ENCODE measurements around the gene CYP3A5.
"Not testable (repeated sequence)": the region's sequence is repeated elsewhere in the genome, so short reads cannot be mapped to it uniquely, and the experiment has no call there.

The CYP3A5 gene

DNA sequence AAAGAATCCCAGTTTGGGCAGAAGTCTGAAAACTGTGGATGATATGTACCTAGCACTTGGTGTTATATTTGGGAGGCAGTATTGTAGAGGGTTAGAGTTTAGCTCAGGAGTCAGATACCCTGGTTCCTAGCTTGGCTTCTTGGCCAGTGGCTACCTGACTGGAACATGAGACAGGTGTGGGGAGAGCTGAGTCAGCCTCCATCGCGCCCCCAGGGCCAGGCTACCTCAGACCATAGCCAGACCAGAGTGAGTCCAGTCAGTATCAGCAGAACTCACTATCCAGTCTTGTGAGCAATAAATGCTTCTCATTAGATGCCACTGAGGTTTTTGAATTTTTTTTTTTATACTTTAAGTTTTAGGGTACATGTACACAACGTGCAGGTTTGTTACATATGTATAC lies 26.0 kb downstream of the CYP3A5 start:
- H3K36me3 ChIP-seq (ENCODE audit: control insufficient read depth in 1 of 2, insufficient read depth in 2 of 2, low read depth in 1 of 2, low read length in 2 of 2): peaks cover 0 to 5% of the 10 kb centered on the region in 2 experiments

DNA sequence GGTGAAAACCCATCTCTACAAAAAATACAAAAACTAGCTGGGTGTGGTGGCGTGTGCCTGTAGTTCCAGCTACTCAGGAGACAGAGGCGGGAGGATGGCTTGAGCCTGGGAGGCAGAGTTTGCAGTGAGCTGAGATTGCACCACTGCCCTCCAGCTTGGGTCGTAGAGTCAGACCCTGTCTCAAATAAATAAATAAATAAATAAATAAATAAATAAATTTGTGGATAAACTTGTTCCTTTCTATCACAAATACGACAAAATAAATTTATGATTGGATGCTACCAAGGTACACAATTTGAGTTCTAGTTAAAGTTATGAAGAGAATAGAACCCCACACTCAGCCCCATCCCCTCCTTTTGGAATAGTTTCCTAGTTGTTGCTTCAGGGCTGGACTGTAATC lies 26.5 kb downstream of the CYP3A5 start:
- not testable (repeated sequence) for H3K36me3 ChIP-seq (ENCODE audit: control insufficient read depth in 1 of 2, insufficient read depth in 2 of 2, low read depth in 1 of 2, low read length in 2 of 2); H2BK5ac ChIP-seq (ENCODE audit: low read depth, low read length, poor library complexity, severe bottlenecking); H3K14ac ChIP-seq (ENCODE audit: low read length in 2 of 2); H3K4ac ChIP-seq (ENCODE audit: low read depth in 1 of 2, low read length in 2 of 2); DNase-seq; H3K9me3 ChIP-seq (ENCODE audit: control insufficient read depth, low read length); H3K18ac ChIP-seq (ENCODE audit: low read depth in 1 of 2, low read length in 2 of 2); H3K79me1 ChIP-seq (replicated peaks; ENCODE audit: low read length, poor library complexity, severe bottlenecking); H3K27ac ChIP-seq (ENCODE audit: low read length, poor library complexity, severe bottlenecking); H2AFZ ChIP-seq (ENCODE audit: low read depth, low read length); H2AK5ac ChIP-seq (ENCODE audit: low read length, severe bottlenecking); H3K4me1 ChIP-seq (ENCODE audit: control insufficient read depth, insufficient read depth, low read depth, low read length); H2BK12ac ChIP-seq (ENCODE audit: low read length in 2 of 2); H3K4me3 ChIP-seq (ENCODE audit: insufficient read depth in 1 of 2, low read depth in 1 of 2, low read length in 2 of 2); H3K4me2 ChIP-seq (ENCODE audit: low read length, poor library complexity, severe bottlenecking); H3K9ac ChIP-seq (ENCODE audit: low read length); H2BK15ac ChIP-seq (ENCODE audit: low read depth, poor library complexity, severe bottlenecking); H3K23ac ChIP-seq (ENCODE audit: low read length in 2 of 2); H4K8ac ChIP-seq (ENCODE audit: low read length); H3K27me3 ChIP-seq (ENCODE audit: control insufficient read depth in 1 of 2, insufficient read depth in 1 of 2, low read length in 2 of 2); H2BK120ac ChIP-seq (ENCODE audit: low read depth, low read length); H4K91ac ChIP-seq (ENCODE audit: low read length)
- WGBS: no CpG with 5 or more reads among the region's 4 CpGs

More for the DNA sequence above, 26.0 kb downstream of the CYP3A5 start:
- Histone ChIP-seq H2BK120ac (ENCODE audit: low read depth, low read length) (no peak overlapping the region), H3K18ac (ENCODE audit: low read depth in 1 of 2, low read length in 2 of 2) (no peak overlapping the region), H3K9me3 (ENCODE audit: control insufficient read depth, low read length) (no peaks in the 10 kb centered on the region), H3K4me1 (ENCODE audit: control insufficient read depth, insufficient read depth, low read depth, low read length) (no peaks in the 10 kb centered on the region), H2BK5ac (ENCODE audit: low read depth, low read length, poor library complexity, severe bottlenecking) (no peak overlapping the region), H3K27me3 (ENCODE audit: control insufficient read depth in 1 of 2, insufficient read depth in 1 of 2, low read length in 2 of 2) (no peaks in the 10 kb centered on the region), H3K27ac (ENCODE audit: low read length, poor library complexity, severe bottlenecking) (no peak overlapping the region), H2BK12ac (ENCODE audit: low read length in 2 of 2) (no peak overlapping the region), H3K9ac (ENCODE audit: low read length) (no peak overlapping the region), H4K91ac (ENCODE audit: low read length) (no peak overlapping the region), H2AK5ac (ENCODE audit: low read length, severe bottlenecking) (no peak overlapping the region), H3K4me3 (ENCODE audit: insufficient read depth in 1 of 2, low read depth in 1 of 2, low read length in 2 of 2) (no peak overlapping the region), H4K8ac (ENCODE audit: low read length) (no peak overlapping the region), H3K14ac (ENCODE audit: low read length in 2 of 2) (peak overlapping the region in 1 of 2 experiments; percentile 65), H3K4ac (ENCODE audit: low read depth in 1 of 2, low read length in 2 of 2) (no peak overlapping the region), H3K4me2 (ENCODE audit: low read length, poor library complexity, severe bottlenecking) (no peak overlapping the region), H3K79me1 (replicated peaks; ENCODE audit: low read length, poor library complexity, severe bottlenecking) (peaks cover 4% of the 10 kb centered on the region), H2AFZ (ENCODE audit: low read depth, low read length) (no peak overlapping the region), H2BK15ac (ENCODE audit: low read depth, poor library complexity, severe bottlenecking) (no peak overlapping the region), H3K23ac (ENCODE audit: low read length in 2 of 2) (no peak overlapping the region)
- 94% methylated on average over 3 of the region's 3 CpGs for WGBS
- DNase-seq: no peak

DNA sequence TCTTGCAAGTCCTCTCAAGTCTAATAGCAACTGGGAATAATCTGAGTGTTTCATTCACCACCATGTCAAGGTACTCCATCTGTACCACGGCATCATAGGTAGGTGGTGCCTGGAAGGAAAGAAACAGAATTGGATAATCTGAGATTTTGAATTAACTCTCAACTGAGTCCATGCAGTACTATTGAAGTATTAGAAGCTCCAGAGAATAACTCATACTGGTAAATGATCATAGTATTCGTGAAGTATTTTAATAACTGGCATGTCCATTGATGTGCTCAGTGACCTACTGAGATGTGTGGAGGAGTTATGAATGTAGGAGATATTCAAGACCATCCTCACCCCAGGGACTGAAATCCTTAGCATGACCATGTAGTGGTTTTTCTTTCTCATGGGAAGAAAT lies 27.1 kb downstream of the CYP3A5 start:
- H3K36me3 ChIP-seq (ENCODE audit: control insufficient read depth in 1 of 2, insufficient read depth in 2 of 2, low read depth in 1 of 2, low read length in 2 of 2): peaks cover 0 to 9% of the 10 kb centered on the region in 2 experiments
- H3K9ac ChIP-seq (ENCODE audit: low read length): no peak overlapping the region
- H2BK15ac ChIP-seq (ENCODE audit: low read depth, poor library complexity, severe bottlenecking): no peak overlapping the region
- H3K18ac ChIP-seq (ENCODE audit: low read depth in 1 of 2, low read length in 2 of 2): no peak overlapping the region
- H3K27me3 ChIP-seq (ENCODE audit: control insufficient read depth in 1 of 2, insufficient read depth in 1 of 2, low read length in 2 of 2): no peaks in the 10 kb centered on the region
- H2AK5ac ChIP-seq (ENCODE audit: low read length, severe bottlenecking): no peak overlapping the region
- no peak overlapping the region for H3K14ac ChIP-seq (ENCODE audit: low read length in 2 of 2)
- no peak overlapping the region for H2AFZ ChIP-seq (ENCODE audit: low read depth, low read length)
- H3K4me3 ChIP-seq (ENCODE audit: insufficient read depth in 1 of 2, low read depth in 1 of 2, low read length in 2 of 2): no peak overlapping the region
- H3K23ac ChIP-seq (ENCODE audit: low read length in 2 of 2): no peak overlapping the region
- H3K79me1 ChIP-seq (replicated peaks; ENCODE audit: low read length, poor library complexity, severe bottlenecking): peaks cover 4% of the 10 kb centered on the region
- H4K8ac ChIP-seq (ENCODE audit: low read length): no peak overlapping the region
- H3K27ac ChIP-seq (ENCODE audit: low read length, poor library complexity, severe bottlenecking): no peak overlapping the region
- no peak overlapping the region for H2BK12ac ChIP-seq (ENCODE audit: low read length in 2 of 2)
- H3K9me3 ChIP-seq (ENCODE audit: control insufficient read depth, low read length): no peaks in the 10 kb centered on the region
- H4K91ac ChIP-seq (ENCODE audit: low read length): no peak overlapping the region
- no peak overlapping the region for H2BK120ac ChIP-seq (ENCODE audit: low read depth, low read length)
- DNase-seq: no peak
- H3K4ac ChIP-seq (ENCODE audit: low read depth in 1 of 2, low read length in 2 of 2): no peak overlapping the region
- no peaks in the 10 kb centered on the region for H3K4me1 ChIP-seq (ENCODE audit: control insufficient read depth, insufficient read depth, low read depth, low read length)
- 92% methylated on average over 2 of the region's 2 CpGs for WGBS
- H3K4me2 ChIP-seq (ENCODE audit: low read length, poor library complexity, severe bottlenecking): no peak overlapping the region
- no peak overlapping the region for H2BK5ac ChIP-seq (ENCODE audit: low read depth, low read length, poor library complexity, severe bottlenecking)

DNA sequence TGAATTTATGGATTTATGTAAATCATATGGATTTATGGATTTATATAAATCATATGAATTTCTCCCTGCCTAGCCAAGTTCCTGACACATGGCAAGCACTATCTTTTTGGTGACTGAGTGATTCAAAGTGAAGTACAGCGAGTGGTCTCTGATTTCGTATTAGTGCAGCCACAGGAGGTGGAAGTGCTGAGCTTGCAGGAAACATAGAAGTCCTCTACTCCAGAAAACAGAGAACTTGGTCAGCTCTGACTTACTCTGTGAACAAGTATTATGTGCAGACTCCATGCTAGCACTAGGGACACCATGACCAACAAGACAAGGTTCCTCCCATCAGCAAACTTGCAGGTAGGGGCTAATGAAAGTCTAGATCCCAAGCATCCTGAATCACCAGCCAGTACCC lies 28.5 kb downstream of the CYP3A5 start:
- no peak for DNase-seq
- Histone ChIP-seq H2AFZ (ENCODE audit: low read depth, low read length) (no peak overlapping the region), H3K18ac (ENCODE audit: low read depth in 1 of 2, low read length in 2 of 2) (no peak overlapping the region), H4K91ac (ENCODE audit: low read length) (no peak overlapping the region), H3K4me1 (ENCODE audit: control insufficient read depth, insufficient read depth, low read depth, low read length) (no peaks in the 10 kb centered on the region), H3K4me3 (ENCODE audit: insufficient read depth in 1 of 2, low read depth in 1 of 2, low read length in 2 of 2) (no peak overlapping the region), H3K27me3 (ENCODE audit: control insufficient read depth in 1 of 2, insufficient read depth in 1 of 2, low read length in 2 of 2) (no peaks in the 10 kb centered on the region), H3K79me1 (replicated peaks; ENCODE audit: low read length, poor library complexity, severe bottlenecking) (peaks cover 4% of the 10 kb centered on the region), H3K14ac (ENCODE audit: low read length in 2 of 2) (no peak overlapping the region), H2BK12ac (ENCODE audit: low read length in 2 of 2) (no peak overlapping the region), H3K4ac (ENCODE audit: low read depth in 1 of 2, low read length in 2 of 2) (no peak overlapping the region), H3K9ac (ENCODE audit: low read length) (no peak overlapping the region), H3K36me3 (ENCODE audit: control insufficient read depth in 1 of 2, insufficient read depth in 2 of 2, low read depth in 1 of 2, low read length in 2 of 2) (peaks cover 0 to 9% of the 10 kb centered on the region in 2 experiments), H3K9me3 (ENCODE audit: control insufficient read depth, low read length) (no peaks in the 10 kb centered on the region), H2BK120ac (ENCODE audit: low read depth, low read length) (no peak overlapping the region), H4K8ac (ENCODE audit: low read length) (no peak overlapping the region), H3K23ac (ENCODE audit: low read length in 2 of 2) (no peak overlapping the region), H2BK15ac (ENCODE audit: low read depth, poor library complexity, severe bottlenecking) (no peak overlapping the region), H3K4me2 (ENCODE audit: low read length, poor library complexity, severe bottlenecking) (no peak overlapping the region), H3K27ac (ENCODE audit: low read length, poor library complexity, severe bottlenecking) (no peak overlapping the region), H2BK5ac (ENCODE audit: low read depth, low read length, poor library complexity, severe bottlenecking) (no peak overlapping the region), H2AK5ac (ENCODE audit: low read length, severe bottlenecking) (no peak overlapping the region)
- 100% methylated on average over 2 of the region's 2 CpGs for WGBS

All from mesenchymal stem cell (in vitro differentiated cells and primary cell).